Kidney tubule cell (primary cell): ENCODE measurements around the gene ALG10B.

Source experiments
- DNase-seq: peaks from one replicate; pipeline ENCODE4 v3.0.0-alpha.2; 2018; ENCODE audit warnings: low spot score

Gene ALG10B

GRCh38 chr12:38374751-38375150 lies 58.2 kb downstream of the ALG10B start:
- no peak for DNase-seq
